Measurements from ENCODE around the gene PTCH1. TPM values are rescaled to one million over a fixed set of nuclear protein-coding genes. Genes with fewer than 3 reads are reported as not detected.

The PTCH1 gene
- total and polyA plus RNA-seq, 2 experiments from 2014 or later = 21.4 to 34.1 TPM

DNA sequence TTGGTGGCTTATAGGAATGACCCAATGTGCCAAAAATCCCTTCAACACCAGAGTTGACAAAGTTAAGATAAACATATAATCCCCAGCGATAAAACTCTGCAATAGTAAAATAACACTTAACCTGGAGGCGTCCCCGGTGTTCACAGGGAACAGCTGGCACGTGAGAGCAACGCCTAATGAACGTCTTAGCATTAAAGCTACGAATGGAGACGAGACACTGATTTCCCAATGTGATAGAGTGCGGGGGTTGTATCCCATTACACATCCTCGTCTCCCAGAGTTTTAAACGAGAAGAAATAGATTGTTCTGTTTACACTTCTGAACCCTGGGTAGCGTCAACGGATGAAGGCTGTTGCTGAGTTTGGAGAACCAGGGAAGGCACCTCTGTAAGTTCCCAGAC is 57.6 kb downstream of the PTCH1 start:
- no peak overlapping the region for H3K4me3 Mint-ChIP-seq
- H3K27me3 Mint-ChIP-seq (ENCODE audit: insufficient read depth, low read depth, poor library complexity) = peaks cover 6% of the 10 kb centered on the region
- no peak for TF ChIP-seq EZH2 (IDR thresholded peaks at IDR 0.05; ENCODE audit: low read depth, unreplicated experiment)
- no peak for TF ChIP-seq JUNB (IDR thresholded peaks at IDR 0.05; ENCODE audit: unreplicated experiment)
- TF ChIP-seq POLR2AphosphoS5 (IDR thresholded peaks at IDR 0.05; ENCODE audit: low read depth) = no peak
- TF ChIP-seq, protein P1, sequence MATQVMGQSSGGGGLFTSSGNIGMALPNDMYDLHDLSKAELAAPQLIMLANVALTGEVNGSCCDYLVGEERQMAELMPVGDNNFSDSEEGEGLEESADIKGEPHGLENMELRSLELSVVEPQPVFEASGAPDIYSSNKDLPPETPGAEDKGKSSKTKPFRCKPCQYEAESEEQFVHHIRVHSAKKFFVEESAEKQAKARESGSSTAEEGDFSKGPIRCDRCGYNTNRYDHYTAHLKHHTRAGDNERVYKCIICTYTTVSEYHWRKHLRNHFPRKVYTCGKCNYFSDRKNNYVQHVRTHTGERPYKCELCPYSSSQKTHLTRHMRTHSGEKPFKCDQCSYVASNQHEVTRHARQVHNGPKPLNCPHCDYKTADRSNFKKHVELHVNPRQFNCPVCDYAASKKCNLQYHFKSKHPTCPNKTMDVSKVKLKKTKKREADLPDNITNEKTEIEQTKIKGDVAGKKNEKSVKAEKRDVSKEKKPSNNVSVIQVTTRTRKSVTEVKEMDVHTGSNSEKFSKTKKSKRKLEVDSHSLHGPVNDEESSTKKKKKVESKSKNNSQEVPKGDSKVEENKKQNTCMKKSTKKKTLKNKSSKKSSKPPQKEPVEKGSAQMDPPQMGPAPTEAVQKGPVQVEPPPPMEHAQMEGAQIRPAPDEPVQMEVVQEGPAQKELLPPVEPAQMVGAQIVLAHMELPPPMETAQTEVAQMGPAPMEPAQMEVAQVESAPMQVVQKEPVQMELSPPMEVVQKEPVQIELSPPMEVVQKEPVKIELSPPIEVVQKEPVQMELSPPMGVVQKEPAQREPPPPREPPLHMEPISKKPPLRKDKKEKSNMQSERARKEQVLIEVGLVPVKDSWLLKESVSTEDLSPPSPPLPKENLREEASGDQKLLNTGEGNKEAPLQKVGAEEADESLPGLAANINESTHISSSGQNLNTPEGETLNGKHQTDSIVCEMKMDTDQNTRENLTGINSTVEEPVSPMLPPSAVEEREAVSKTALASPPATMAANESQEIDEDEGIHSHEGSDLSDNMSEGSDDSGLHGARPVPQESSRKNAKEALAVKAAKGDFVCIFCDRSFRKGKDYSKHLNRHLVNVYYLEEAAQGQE (IDR thresholded peaks at IDR 0.05; ENCODE audit: unreplicated experiment) = no peak
- TF ChIP-seq CREB1 (CRISPR knock-in tag; IDR thresholded peaks at IDR 0.05; ENCODE audit: low read depth) = no peak
- TF ChIP-seq EZH2phosphoT487 (IDR thresholded peaks at IDR 0.05; ENCODE audit: unreplicated experiment) = no peak
- TF ChIP-seq ZNF114 (CRISPR knock-in tag; IDR thresholded peaks at IDR 0.05) = no peak
- no peak for TF ChIP-seq ZNF331 (CRISPR knock-in tag; IDR thresholded peaks at IDR 0.05; ENCODE audit: low read depth)
- TF ChIP-seq, protein P2, sequence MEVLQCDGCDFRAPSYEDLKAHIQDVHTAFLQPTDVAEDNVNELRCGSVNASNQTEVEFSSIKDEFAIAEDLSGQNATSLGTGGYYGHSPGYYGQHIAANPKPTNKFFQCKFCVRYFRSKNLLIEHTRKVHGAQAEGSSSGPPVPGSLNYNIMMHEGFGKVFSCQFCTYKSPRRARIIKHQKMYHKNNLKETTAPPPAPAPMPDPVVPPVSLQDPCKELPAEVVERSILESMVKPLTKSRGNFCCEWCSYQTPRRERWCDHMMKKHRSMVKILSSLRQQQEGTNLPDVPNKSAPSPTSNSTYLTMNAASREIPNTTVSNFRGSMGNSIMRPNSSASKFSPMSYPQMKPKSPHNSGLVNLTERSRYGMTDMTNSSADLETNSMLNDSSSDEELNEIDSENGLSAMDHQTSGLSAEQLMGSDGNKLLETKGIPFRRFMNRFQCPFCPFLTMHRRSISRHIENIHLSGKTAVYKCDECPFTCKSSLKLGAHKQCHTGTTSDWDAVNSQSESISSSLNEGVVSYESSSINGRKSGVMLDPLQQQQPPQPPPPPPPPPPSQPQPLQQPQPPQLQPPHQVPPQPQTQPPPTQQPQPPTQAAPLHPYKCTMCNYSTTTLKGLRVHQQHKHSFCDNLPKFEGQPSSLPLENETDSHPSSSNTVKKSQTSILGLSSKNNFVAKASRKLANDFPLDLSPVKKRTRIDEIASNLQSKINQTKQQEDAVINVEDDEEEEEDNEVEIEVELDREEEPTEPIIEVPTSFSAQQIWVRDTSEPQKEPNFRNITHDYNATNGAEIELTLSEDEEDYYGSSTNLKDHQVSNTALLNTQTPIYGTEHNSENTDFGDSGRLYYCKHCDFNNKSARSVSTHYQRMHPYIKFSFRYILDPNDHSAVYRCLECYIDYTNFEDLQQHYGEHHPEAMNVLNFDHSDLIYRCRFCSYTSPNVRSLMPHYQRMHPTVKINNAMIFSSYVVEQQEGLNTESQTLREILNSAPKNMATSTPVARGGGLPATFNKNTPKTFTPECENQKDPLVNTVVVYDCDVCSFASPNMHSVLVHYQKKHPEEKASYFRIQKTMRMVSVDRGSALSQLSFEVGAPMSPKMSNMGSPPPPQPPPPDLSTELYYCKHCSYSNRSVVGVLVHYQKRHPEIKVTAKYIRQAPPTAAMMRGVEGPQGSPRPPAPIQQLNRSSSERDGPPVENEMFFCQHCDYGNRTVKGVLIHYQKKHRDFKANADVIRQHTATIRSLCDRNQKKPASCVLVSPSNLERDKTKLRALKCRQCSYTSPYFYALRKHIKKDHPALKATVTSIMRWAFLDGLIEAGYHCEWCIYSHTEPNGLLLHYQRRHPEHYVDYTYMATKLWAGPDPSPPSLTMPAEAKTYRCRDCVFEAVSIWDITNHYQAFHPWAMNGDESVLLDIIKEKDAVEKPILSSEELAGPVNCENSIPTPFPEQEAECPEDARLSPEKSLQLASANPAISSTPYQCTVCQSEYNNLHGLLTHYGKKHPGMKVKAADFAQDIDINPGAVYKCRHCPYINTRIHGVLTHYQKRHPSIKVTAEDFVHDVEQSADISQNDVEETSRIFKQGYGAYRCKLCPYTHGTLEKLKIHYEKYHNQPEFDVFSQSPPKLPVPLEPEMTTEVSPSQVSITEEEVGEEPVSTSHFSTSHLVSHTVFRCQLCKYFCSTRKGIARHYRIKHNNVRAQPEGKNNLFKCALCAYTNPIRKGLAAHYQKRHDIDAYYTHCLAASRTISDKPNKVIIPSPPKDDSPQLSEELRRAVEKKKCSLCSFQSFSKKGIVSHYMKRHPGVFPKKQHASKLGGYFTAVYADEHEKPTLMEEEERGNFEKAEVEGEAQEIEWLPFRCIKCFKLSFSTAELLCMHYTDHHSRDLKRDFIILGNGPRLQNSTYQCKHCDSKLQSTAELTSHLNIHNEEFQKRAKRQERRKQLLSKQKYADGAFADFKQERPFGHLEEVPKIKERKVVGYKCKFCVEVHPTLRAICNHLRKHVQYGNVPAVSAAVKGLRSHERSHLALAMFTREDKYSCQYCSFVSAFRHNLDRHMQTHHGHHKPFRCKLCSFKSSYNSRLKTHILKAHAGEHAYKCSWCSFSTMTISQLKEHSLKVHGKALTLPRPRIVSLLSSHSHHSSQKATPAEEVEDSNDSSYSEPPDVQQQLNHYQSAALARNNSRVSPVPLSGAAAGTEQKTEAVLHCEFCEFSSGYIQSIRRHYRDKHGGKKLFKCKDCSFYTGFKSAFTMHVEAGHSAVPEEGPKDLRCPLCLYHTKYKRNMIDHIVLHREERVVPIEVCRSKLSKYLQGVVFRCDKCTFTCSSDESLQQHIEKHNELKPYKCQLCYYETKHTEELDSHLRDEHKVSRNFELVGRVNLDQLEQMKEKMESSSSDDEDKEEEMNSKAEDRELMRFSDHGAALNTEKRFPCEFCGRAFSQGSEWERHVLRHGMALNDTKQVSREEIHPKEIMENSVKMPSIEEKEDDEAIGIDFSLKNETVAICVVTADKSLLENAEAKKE (CRISPR knock-in tag; IDR thresholded peaks at IDR 0.05) = no peak
- TF ChIP-seq, protein P3, sequence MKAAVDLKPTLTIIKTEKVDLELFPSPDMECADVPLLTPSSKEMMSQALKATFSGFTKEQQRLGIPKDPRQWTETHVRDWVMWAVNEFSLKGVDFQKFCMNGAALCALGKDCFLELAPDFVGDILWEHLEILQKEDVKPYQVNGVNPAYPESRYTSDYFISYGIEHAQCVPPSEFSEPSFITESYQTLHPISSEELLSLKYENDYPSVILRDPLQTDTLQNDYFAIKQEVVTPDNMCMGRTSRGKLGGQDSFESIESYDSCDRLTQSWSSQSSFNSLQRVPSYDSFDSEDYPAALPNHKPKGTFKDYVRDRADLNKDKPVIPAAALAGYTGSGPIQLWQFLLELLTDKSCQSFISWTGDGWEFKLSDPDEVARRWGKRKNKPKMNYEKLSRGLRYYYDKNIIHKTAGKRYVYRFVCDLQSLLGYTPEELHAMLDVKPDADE (IDR thresholded peaks at IDR 0.05) = no peak
- no peak for TF ChIP-seq NANOG (IDR thresholded peaks at IDR 0.05; ENCODE audit: borderline replicate concordance)
- TF ChIP-seq STAT1 (IDR thresholded peaks at IDR 0.05; ENCODE audit: unreplicated experiment) = no peak
- TF ChIP-seq, protein P4, sequence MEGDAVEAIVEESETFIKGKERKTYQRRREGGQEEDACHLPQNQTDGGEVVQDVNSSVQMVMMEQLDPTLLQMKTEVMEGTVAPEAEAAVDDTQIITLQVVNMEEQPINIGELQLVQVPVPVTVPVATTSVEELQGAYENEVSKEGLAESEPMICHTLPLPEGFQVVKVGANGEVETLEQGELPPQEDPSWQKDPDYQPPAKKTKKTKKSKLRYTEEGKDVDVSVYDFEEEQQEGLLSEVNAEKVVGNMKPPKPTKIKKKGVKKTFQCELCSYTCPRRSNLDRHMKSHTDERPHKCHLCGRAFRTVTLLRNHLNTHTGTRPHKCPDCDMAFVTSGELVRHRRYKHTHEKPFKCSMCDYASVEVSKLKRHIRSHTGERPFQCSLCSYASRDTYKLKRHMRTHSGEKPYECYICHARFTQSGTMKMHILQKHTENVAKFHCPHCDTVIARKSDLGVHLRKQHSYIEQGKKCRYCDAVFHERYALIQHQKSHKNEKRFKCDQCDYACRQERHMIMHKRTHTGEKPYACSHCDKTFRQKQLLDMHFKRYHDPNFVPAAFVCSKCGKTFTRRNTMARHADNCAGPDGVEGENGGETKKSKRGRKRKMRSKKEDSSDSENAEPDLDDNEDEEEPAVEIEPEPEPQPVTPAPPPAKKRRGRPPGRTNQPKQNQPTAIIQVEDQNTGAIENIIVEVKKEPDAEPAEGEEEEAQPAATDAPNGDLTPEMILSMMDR (conservative IDR thresholded peaks at IDR 0.05; ENCODE audit: low read depth in 2 of 2) = no peak
- no peaks in the 10 kb centered on the region for H3K9me2 ChIP-seq (ENCODE audit: insufficient read depth)
- 0 out of 2 replicates have a peak, but pooled peaks cover 2% of the 10 kb centered on the region for H3F3A ChIP-seq (replicated peaks; ENCODE audit: low read depth)
- H4K20me1 ChIP-seq (replicated peaks; ENCODE audit: insufficient read depth) = no peaks in the 10 kb centered on the region; the same call in none of the 2 replicates
- H3K27ac ChIP-seq (ENCODE audit: low read depth) = 0 out of 2 replicates have a peak overlapping the region, but pooled peaks have one; percentile 10
- ATAC-seq = no peak
- H3K4me3 ChIP-seq = no peak overlapping the region
- H3K36me3 ChIP-seq (ENCODE audit: insufficient read depth) = peaks cover 48% of the 10 kb centered on the region
- no peak for DNase-seq (ENCODE audit: low spot score)
- no peaks in the 10 kb centered on the region for H3K9me3 Mint-ChIP-seq
- H2AFZ ChIP-seq = no peak overlapping the region
- no peak overlapping the region for H3K27ac Mint-ChIP-seq
- 0 out of 2 replicates have a peak, but pooled peaks cover 5% of the 10 kb centered on the region for H3K79me2 ChIP-seq (replicated peaks; ENCODE audit: insufficient read depth)
- H3K4me1 Mint-ChIP-seq = peaks cover 46% of the 10 kb centered on the region
- no peaks in the 10 kb centered on the region for H3K27me3 ChIP-seq (ENCODE audit: insufficient read depth)
- peaks cover 14% of the 10 kb centered on the region for H3K4me1 ChIP-seq (ENCODE audit: insufficient read depth)
- H3K4me2 ChIP-seq = no peak overlapping the region
- H3K36me3 Mint-ChIP-seq (ENCODE audit: low read depth) = peaks cover 54% of the 10 kb centered on the region

All from GM23338 (cell line).